Caki2 (cell line): Measurements from ENCODE around the gene EPSTI1. TPM values are rescaled to one million over a fixed set of nuclear protein-coding genes. Genes with fewer than 3 reads are reported as not detected.
"Not testable (repeated sequence)": the region's sequence is repeated elsewhere in the genome, so short reads cannot be mapped to it uniquely, and the experiment has no call there.

ENCODE experiments used
- DNase-seq: peaks from one replicate; pipeline ENCODE4 v3.0.0-alpha.2; 2015; ENCODE audit warnings: low read depth
- in situ Hi-C: cut with HindIII; loops from 2 replicates; pipeline ENCODE4 v1.10.0; 2016; ENCODE audit warnings: low sequenced_read_pairs, low pct_unique_long_range_greater_than_20kb, mixed read lengths
- total RNA-seq: library from RNA; depleted of rRNA; stranded (reverse); fragments of >200 nt; shearing (Covaris generic); gene quantifications from 2 replicates; pipeline ENCODE4 v1.2.3, GENCODE V29; 2014; ENCODE audit warnings: low replicate concordance

The EPSTI1 gene
- total RNA-seq, 1 experiment from 2014 or later = not detected

DNA sequence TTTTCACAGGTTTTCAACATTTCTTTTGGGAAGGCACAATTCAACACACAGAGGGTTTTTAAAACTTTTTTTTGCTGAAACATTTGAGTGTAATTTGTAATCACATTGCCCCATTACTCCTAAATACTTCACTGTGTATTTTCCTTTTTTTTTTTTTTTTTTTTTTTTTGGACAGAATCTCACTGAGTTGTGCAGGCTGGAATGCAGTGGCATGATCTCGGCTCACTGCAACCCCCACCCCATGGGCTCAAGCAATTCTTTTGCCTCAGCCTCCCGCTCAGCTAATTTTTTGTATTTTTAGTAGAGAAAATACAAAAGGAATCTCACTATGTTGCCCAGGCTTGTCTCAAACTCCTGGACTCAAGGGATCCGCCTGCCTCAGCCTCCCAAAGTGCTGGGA is 16.6 kb upstream of the EPSTI1 start:
- in situ Hi-C loops = no loop called here
- DNase-seq = no peak

DNA sequence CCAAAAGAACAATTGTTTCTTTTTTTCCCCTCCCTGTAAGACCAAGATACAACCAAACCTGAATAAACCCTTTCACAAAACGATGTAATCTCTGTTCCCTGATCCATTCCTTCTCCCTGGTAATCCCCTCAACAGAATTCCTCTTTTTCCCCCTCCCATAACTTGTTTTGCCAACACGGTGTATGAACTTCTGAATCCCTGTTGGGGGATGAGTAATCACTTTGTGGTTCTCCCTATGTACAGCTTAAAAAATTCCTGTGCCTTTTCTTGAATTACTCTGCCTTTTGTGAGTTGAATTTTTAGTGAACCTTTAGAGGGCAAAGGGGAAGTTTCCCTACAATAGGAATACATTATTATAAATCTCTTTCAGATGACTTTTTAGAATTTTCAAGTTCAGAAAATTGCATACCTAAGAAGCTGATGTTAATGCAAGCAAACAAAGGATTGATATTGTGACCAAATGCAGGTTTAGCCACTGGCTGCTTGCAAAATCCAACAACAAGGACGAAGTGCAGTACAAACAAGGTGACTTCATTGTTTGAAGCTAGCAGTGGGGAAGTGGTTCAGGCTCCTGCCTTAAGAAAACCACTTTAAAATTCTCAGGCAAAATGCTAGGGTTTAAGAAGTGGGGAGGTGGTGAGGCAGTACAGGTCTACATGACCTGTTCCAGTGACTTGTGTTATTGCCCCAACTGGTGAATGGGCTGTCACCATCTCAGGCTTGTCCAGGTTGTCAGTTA is 15.0 kb upstream of the EPSTI1 start:
- DNase-seq = peak; percentile 15
- in situ Hi-C loops = no loop called here

DNA sequence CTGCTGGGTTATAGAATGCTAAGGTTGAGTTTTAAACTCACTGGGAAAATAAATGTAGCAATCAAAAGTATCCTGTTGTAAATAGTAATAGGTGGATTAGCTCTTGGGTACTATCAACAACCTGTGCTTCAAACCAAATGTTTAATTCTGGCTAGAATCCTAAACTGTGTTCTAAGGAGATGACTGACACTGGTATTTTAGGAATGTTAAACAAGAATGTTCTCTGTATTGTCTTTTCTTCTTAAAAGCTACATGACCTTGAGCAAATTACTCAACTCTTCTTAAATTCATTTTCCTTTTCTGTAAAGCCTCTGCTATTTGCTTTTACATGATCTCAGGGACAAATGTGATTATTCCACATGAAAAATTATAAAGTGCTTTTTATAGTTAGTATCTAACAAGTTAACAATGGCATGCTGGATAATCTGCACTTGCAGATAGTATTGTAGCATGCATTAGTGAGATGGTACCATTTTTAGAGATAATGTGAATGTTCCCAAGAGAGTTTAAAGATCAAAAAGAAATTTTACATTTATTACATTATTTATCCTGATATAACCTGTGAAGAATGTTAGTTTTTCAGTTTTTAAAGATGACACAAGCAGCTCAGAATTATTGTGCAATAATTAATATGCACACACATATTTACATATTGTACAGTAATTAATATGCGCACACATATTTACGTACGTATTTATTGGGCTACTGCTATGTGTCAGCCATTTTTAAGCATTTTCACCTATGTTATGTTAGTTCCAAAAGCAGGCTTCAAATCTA is 13.6 kb upstream of the EPSTI1 start:
- in situ Hi-C loops = no loop called here
- DNase-seq = no peak

- in situ Hi-C loops = no loop called here
- no peak for DNase-seq
Observed at GRCh38 chr13:43003729-43004128, 11.7 kb upstream of the EPSTI1 start.

DNA sequence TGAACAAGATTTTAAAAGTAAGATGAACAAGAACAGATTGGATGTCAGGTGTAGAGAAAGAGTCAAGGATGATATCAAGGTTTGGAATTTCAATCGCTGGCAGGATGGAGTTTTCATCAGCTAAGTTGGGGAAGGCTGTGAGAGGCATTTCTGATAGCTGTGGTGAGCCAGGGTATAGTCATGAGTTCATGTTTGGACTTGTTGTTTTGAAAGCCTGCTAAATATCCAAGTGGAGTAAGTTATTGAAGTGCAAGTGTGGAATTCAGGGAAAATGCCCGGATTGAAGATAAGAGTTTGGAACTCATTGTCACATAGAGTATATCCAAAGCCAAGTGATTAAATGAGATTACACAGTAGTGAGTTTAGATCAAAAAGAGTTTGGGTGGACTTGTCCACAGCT is 11.0 kb upstream of the EPSTI1 start:
- in situ Hi-C loops = no loop called here
- no peak for DNase-seq

DNA sequence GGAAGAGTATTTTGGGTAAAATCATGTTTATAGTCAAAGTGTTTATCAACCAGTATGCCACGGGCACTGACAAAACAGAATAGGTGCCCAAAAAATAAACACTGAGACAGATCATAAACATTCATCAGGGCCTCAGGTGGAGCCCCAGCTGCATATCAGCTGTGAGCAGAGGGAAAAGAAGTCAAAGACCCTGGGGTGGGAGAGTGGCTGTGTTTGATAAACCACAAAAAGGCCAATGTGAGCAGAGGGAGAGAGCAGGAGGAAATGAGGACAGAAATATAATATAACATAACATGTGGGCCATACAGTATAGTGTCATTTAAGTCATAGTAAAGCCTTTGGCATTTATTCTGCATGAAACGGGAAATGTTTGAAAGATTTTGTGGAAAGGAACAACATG is 10.0 kb upstream of the EPSTI1 start:
- DNase-seq = no peak
- in situ Hi-C loops = no loop called here

DNA sequence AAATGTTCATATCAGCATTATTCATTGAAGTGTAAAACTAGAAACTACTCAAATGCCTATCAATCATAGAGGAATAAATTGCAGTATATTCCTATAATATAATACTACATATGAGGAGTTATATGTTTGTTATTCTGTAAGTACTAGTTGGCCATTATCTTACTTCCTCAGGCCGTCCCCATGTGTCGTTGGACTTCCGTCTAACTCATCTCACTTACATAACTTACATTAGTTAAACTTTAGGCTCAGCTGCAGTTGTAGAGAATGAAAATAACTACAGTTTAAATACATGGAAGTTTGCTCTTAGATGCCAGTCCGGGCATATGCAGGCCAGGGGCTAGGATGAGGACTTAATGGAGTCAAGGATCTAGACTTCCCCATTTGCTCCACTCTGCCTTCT is 8.6 kb upstream of the EPSTI1 start:
- no peak for DNase-seq
- in situ Hi-C loops = no loop called here

DNA sequence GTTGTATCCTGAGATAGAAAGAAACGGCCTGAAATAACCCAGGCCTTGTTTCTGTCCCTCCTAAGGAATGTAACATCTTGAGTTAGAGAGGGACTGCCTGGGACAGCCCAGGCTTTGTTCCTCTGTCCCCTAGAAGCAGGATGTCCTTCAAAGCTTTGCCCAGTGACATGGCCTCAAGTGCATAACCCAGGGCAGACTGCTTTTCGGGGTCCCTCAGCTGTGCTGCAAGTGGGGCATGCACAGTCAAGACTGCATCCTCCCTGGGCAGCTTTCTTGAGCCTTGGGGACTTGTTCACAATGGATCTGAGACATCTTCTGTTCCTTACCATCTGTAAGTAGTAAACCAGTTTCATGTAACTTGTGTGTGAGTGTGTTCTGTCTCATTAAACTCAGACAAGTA is 7.5 kb upstream of the EPSTI1 start:
- no peak for DNase-seq
- in situ Hi-C loops = no loop called here

DNA sequence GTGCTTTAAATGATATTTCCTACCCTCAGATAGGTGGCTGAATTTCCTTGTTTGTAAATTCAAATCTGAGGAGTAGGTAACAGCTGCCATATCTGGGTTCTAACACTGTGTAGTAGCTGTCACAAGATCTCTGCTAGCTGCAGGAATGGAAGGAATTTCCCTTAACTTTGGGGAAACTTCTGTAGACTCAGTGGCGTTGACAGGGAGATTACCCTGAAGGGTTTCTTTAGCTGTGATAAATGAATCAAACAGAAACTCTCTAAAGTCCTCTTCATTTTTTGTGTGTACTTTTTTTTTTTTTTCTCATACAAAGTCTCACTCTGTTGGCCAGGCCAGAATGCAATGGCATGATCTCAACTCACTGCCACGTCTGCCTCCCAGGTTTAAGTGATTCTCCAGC is 5.3 kb upstream of the EPSTI1 start:
- in situ Hi-C loops = no loop called here
- DNase-seq = no peak

DNA sequence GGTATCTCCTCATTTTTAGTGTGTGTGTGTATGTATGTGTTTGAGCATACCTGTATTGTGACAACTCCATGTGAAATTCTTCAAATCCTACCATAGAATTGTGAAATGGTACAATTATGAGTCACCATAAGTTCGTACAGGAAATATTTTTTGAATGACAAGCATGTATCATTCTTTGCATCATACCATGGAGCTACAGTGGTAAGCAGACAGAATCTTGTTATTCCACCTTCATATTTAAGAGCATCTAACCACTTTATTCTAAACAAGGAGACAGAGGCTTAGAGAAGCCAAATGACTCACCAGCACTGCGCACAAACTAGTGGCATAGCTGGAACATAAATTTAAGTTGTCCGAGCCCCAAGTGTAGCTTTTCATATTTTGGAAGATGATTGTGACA is 4.5 kb upstream of the EPSTI1 start:
- in situ Hi-C loops = no loop called here
- no peak for DNase-seq

DNA sequence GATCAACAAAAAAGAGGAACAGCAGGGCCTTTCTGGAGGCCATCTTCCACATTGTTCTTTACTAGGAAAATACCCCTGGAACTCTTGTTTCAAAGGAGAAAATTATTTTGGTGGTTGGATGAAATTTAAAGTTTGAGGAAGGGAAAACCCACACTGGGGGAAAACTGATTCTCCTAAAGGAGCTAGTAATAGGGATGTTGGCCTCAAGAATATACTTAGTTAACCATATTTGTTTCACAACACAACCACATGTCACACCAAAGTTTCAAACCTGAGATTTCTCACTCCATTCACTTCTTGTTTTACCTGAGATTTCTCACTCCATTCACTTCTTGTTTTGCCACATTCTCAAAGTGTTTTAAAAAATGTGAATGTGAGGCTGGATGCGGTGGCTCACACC is 2.8 kb upstream of the EPSTI1 start:
- in situ Hi-C loops = no loop called here
- DNase-seq = no peak

- in situ Hi-C loops = no loop called here
- no peak for DNase-seq
Observed at GRCh38 chr13:42992764-42993122, 702 bp upstream of the EPSTI1 start.

DNA sequence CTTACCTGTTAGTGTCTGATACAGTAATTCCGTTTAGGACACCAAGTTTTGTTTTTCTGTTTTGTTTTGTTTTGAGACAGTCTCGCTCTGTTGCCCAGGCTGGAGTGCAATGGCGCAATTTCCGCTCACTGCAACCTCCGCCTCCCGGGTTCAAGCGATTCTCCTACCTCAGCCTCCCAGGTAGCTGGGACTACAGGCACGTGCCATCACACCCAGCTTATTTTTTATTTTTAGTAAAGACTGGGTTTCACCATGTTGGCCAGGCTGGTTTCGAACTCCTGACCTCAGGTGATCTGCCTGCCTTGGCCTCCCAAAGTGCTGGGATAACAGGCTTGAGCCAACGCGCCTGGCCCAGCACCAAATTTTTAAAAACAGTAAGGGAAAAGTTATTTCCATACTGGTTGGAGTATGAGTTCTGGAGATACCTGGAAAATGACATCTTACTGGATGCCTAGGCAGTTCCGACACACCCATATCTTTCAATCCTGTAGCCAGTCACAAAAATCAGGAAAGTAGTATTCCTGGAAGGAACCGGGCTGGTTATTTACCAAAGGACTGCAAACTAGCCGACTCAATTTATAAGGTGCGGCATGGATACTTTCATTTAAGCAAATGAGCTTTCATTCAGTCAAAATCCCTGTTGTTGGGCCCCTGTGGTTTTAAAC is 676 bp downstream of the EPSTI1 start:
- in situ Hi-C loops = not testable (repeated sequence)

DNA sequence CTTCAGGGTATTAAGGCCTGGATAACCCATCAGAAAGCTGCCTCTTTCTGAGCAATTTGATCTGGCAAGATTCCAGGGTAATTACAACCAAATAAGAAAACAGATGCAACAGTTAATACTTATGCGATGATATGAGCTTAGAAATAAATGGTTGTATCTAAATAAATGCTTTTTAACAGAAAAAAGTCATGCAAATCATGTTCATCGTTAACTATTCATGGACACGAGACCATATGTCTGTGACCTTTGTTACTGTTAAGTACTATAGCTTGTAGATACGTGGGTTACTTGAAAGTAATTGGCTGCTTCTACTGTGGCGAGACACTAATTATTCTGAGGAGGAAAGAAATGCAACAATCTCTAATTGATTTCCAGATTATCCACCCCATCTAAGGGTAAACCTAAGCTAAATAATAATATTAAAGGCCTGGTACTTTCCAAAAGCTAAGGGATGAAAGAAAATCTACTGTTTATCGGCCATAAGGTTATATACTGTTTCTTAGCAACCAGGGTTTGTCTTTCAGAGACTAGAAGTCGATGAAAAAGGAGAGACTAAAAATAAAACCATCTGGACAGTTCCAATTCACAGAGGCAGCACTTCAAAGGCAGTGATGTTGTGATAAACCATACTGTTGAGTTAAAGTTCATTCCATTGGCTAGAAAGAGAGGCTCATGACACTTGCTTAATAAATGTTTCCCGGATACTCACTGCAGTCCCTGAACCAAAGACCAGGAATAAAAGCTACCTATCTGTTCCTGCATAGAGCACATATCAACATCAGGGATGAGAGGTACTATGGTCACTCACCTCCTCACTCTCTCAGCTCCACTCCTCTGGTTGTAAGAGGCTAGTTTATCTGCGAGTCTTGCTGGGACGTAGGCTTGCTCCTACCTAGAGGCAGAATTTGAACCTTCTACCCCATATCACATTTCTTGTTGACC is 1.5 kb downstream of the EPSTI1 start:
- in situ Hi-C loops = no loop called here

More for the DNA sequence above, 676 bp downstream of the EPSTI1 start:
- not testable (repeated sequence) for DNase-seq

DNA sequence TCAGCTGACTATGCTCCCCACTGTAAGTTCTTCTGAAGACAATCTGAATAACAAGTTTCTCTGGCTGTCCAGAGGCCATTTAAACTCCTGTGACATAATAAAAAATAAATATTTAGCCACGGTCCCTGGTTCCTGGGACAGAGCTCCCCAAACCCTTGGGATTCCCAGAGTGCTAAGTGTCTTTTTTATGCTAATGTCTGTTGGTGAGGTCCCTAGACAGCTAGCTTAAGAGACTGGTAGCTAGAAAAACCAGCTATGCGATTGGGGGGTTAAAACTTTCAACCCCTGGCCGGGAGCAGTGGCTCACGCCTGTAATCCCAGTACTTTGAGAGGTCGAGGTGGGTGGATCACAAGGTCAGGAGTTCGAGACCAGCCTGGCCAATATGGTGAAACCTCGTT is 5.9 kb downstream of the EPSTI1 start:
- no peak for DNase-seq
- in situ Hi-C loops = no loop called here

More for the DNA sequence above, 1.5 kb downstream of the EPSTI1 start:
- no peak for DNase-seq

- in situ Hi-C loops = no loop called here
- DNase-seq = peak; percentile 15
Observed at GRCh38 chr13:42985312-42986175, 6.5 kb downstream of the EPSTI1 start.

- in situ Hi-C loops = no loop called here
- DNase-seq = no peak
Observed at GRCh38 chr13:42984691-42985090, 7.3 kb downstream of the EPSTI1 start.
